B cell (primary cell): ENCODE measurements around the gene GSTP1. TPM values are rescaled to one million over a fixed set of nuclear protein-coding genes. Genes with fewer than 3 reads are reported as not detected.

Experiments used
- ATAC-seq: fragments of 200-7000 bp; cut with Tn5 transposase; one replicate; pipeline ENCODE4 v1.10.0; 2021; ENCODE audit warnings: low read depth, mild to moderate bottlenecking, moderate number of reproducible peaks, moderate library complexity
- CTCF ChIA-PET: fragments of 350-600 bp; sonication (Branson Sonifier 250); formaldehyde crosslinking; loops from one replicate; lab custom pipeline; 2021; ENCODE audit warnings: antibody characterized with exemption, inconsistent platforms; lab: Charles Lee
- POLR2A ChIA-PET: fragments of 350-600 bp; sonication (Branson Sonifier 250); formaldehyde crosslinking; loops from one replicate; lab custom pipeline; 2021; ENCODE audit warnings: antibody characterized with exemption; lab: Charles Lee
- DNase-seq: peaks from one replicate; pipeline ENCODE4 v3.0.0; 2013
- H2AFZ ChIP-seq: 2 replicates; pipeline ENCODE4 v1.6.1; 2012; ENCODE audit warnings: mild to moderate bottlenecking, low read depth, low read length; ENCODE audit not compliant: insufficient read depth, poor library complexity, severe bottlenecking
- H3K27ac ChIP-seq, 2 donors: 1 replicate in 1 of 2; 2 replicates in 1 of 2; pipeline ENCODE4 v1.5.1; 2012 to 2013; ENCODE audit warnings: low read length in 2 of 2, mild to moderate bottlenecking in 2 of 2, moderate library complexity in 1 of 2
- H3K27me3 ChIP-seq, 4 experiments: fragments of 200-600 bp in 1 of 4; sonication (generic) in 1 of 4; replicated peaks in 1 of 4; 1 replicate in 2 of 4; 2 replicates in 2 of 4; pipeline versions ENCODE4 v1.6.1 to v1.7.0; 2013 to 2016; ENCODE audit warnings: low read length in 3 of 4, mild to moderate bottlenecking in 2 of 4, mixed read lengths in 1 of 4, moderate library complexity in 1 of 4; ENCODE audit not compliant: insufficient read depth in 4 of 4, control insufficient read depth in 3 of 4; ENCODE audit errors: control extremely low read depth in 1 of 4
- H3K36me3 ChIP-seq, 2 experiments: replicated peaks in 1 of 2; 1 replicate in 1 of 2; 2 replicates in 1 of 2; pipeline versions ENCODE4 v1.6.1 to v1.7.1; 2013; ENCODE audit warnings: low read length in 1 of 2; ENCODE audit not compliant: insufficient read depth in 2 of 2, control insufficient read depth in 1 of 2; ENCODE audit errors: control extremely low read depth in 1 of 2, extremely low read depth in 1 of 2
- H3K4me1 ChIP-seq, 2 donors: fragments of 200-600 bp in 1 of 2; sonication (generic) in 1 of 2; 1 replicate in 1 of 2; 2 replicates in 1 of 2; pipeline versions ENCODE4 v1.5.1 to v1.6.1; 2013 to 2017; ENCODE audit warnings: low read length in 2 of 2; ENCODE audit not compliant: control insufficient read depth in 2 of 2, insufficient read depth in 2 of 2
- H3K4me2 ChIP-seq: replicated peaks from 2 replicates; pipeline ENCODE3; 2012; ENCODE audit warnings: mild to moderate bottlenecking, low read depth, low read length; ENCODE audit not compliant: poor library complexity, severe bottlenecking
- H3K4me3 ChIP-seq, 5 experiments: fragments of 200-600 bp in 1 of 5; sonication (generic) in 1 of 5; 1 replicate in 3 of 5; 2 replicates in 2 of 5; pipeline versions ENCODE4 v1.5.1 to v1.7.0; 2011 to 2016; ENCODE audit warnings: low read length in 4 of 5, mild to moderate bottlenecking in 4 of 5, low read depth in 2 of 5, control low read depth in 1 of 5, moderate library complexity in 1 of 5; ENCODE audit not compliant: insufficient read depth in 1 of 5; ENCODE audit errors: control extremely low read depth in 1 of 5, extremely low read depth in 1 of 5
- H3K79me2 ChIP-seq: fragments of 200-600 bp; sonication (generic); one replicate; pipeline ENCODE4 v1.6.0; 2016; ENCODE audit warnings: low read length; ENCODE audit not compliant: control insufficient read depth, insufficient read depth
- H3K9ac ChIP-seq: fragments of 200-600 bp; sonication (generic); 2 replicates; pipeline ENCODE4 v1.6.1; 2017; ENCODE audit warnings: mild to moderate bottlenecking, low read length, moderate library complexity
- H3K9me3 ChIP-seq, 3 donors: one replicate each; pipeline versions ENCODE4 v1.6.1 to v1.7.1; 2013; ENCODE audit warnings: low read length in 2 of 3; ENCODE audit not compliant: control insufficient read depth in 2 of 3, insufficient read depth in 1 of 3; ENCODE audit errors: control extremely low read depth in 1 of 3
- H4K20me1 ChIP-seq: 2 replicates; pipeline ENCODE4 v1.6.0; 2012; ENCODE audit warnings: mild to moderate bottlenecking, low read length; ENCODE audit not compliant: insufficient read depth, control insufficient read depth, poor library complexity, severe bottlenecking
- H3K27ac Mint-ChIP-seq: one replicate; pipeline ENCODE4 v1.8.0; 2021; ENCODE audit warnings: mixed read lengths
- H3K27me3 Mint-ChIP-seq: one replicate; pipeline ENCODE4 v1.8.0; 2021; ENCODE audit warnings: mixed read lengths
- H3K4me1 Mint-ChIP-seq: one replicate; pipeline ENCODE4 v1.8.0; 2021; ENCODE audit warnings: mixed read lengths
- H3K4me3 Mint-ChIP-seq: one replicate; pipeline ENCODE4 v1.8.0; 2021; ENCODE audit warnings: mixed read lengths
- H3K9me3 Mint-ChIP-seq: one replicate; pipeline ENCODE4 v1.8.0; 2022; ENCODE audit warnings: mixed read lengths; ENCODE audit not compliant: insufficient read depth
- CTCF ChIP-seq: fragments of 200-600 bp; IDR thresholded peaks from one replicate; pipeline ENCODE4 v1.8.0; 2022; ENCODE audit warnings: antibody characterized with exemption, mild to moderate bottlenecking
- EZH2 ChIP-seq: IDR thresholded peaks from 2 replicates; pipeline ENCODE4 v1.6.1; 2012; ENCODE audit warnings: borderline replicate concordance, low read depth, mild to moderate bottlenecking, moderate library complexity, low read length; ENCODE audit not compliant: insufficient read depth, poor library complexity, severe bottlenecking
- WGBS: methylation state at CpG from one replicate; pipeline ENCODE4 v1.1.5; 2013; ENCODE audit warnings: missing lambda C conversion rate; ENCODE audit not compliant: insufficient coverage; 5-methylcytosine and 5-hydroxymethylcytosine counted together
- intact Hi-C: fragments of 100-400 bp; cut with micrococcal nuclease; formaldehyde crosslinking; loops from one replicate; pipeline ENCODE4 v1.10.0; 2022
- polyA plus RNA-seq: library from polyadenylated mRNA; depleted of rRNA; stranded (reverse); fragments of >200 nt; gene quantifications from 2 replicates; pipeline ENCODE4 v1.2.3, GENCODE V29; 2012
- total RNA-seq, 2 donors: library from RNA; stranded (reverse); fragments of 120-200 nt in 1 of 2; gene quantifications; 1 replicate in 1 of 2; 2 replicates in 1 of 2; pipeline versions ENCODE4 v1.2.3 to v1.2.4, GENCODE V29; 2013 to 2022

The GSTP1 gene
- total and polyA plus RNA-seq, 2 donors (not counting 1 experiment from before 2014, with no cell fraction given): 200 to 313 TPM

DNA sequence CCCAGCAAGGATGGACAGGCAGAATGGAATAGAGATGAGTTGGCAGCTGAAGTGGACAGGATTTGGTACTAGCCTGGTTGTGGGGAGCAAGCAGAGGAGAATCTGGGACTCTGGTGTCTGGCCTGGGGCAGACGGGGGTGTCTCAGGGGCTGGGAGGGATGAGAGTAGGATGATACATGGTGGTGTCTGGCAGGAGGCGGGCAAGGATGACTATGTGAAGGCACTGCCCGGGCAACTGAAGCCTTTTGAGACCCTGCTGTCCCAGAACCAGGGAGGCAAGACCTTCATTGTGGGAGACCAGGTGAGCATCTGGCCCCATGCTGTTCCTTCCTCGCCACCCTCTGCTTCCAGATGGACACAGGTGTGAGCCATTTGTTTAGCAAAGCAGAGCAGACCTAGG, 2.3 kb downstream of the GSTP1 start:
- no peak for ATAC-seq
- Histone ChIP-seq H3K4me3 (no peak overlapping the region), H3K27ac (peak overlapping the region; percentile 85 to 91), H3K79me2 (no peaks in the 10 kb centered on the region), H4K20me1 (no peaks in the 10 kb centered on the region), H3K4me1 (peaks cover 76 to 83% of the 10 kb centered on the region in 2 donors), H3K9ac (no peak overlapping the region), H3K27me3 (no peaks in the 10 kb centered on the region), H3K4me2 (peak overlapping the region; percentile 94), H3K36me3 (no peaks in the 10 kb centered on the region), H2AFZ (no peak overlapping the region), H3K9me3 (peaks cover 0 to 7% (median 0%) of the 10 kb centered on the region in 3 donors)
- intact Hi-C loops: loop anchor here (10.0 kb wide), 2 partner anchors 181 to 321 kb away; partner anchors contain the start of genes GRK2, PPP1CA and TBC1D10C
- peaks cover 74% of the 10 kb centered on the region for H3K4me1 Mint-ChIP-seq
- no peak for DNase-seq
- ChIA-PET CTCF (interaction anchor here (0.7 to 2.9 kb wide), 7 partner anchors 8 to 234 kb away, joined by 3 to 13 read pairs (median 4); partner anchors contain the start of gene NUDT8), POLR2A (interaction anchor here (0.7 to 1.8 kb wide), 3 partner anchors 28 to 323 kb away, joined by 4 to 6 read pairs (median 5); partner anchors contain the start of gene NUDT8)
- peaks cover 3% of the 10 kb centered on the region for H3K9me3 Mint-ChIP-seq
- H3K4me3 Mint-ChIP-seq: peak overlapping the region; percentile 75
- 97% methylated on average over 4 of the region's 4 CpGs for WGBS
- H3K27ac Mint-ChIP-seq: peak overlapping the region; percentile 100
- H3K27me3 Mint-ChIP-seq: no peaks in the 10 kb centered on the region
- TF ChIP-seq EZH2 (no peak), CTCF (no peak)

DNA sequence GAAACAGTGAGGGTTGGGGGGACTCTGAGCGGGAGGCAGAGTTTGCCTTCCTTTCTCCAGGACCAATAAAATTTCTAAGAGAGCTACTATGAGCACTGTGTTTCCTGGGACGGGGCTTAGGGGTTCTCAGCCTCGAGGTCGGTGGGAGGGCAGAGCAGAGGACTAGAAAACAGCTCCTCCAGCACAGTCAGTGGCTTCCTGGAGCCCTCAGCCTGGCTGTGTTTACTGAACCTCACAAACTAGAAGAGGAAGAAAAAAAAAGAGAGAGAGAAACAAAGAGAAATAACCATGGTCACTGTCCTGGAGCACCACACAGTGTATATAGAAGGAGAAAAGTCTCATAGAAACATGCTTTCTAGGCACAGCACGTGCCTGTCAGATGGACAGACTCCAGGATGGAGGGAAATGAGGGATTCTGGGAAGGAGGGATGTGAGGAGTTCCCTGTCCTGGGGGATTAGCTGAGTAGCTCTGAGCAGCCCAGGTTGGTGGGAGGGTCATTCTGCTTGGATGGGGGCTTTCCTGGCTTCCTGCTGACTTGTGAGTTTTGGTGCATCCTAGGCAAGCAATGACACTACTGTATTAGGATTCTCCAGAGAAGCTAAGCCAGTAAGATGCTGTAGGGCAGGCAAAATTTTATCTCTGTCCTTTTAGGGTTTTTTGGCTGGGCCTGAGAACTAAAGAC, 3.1 kb downstream of the GSTP1 start:
- peak overlapping the region; percentile 100 for H3K27ac Mint-ChIP-seq
- Histone ChIP-seq H3K9me3 (peaks cover 0 to 7% (median 0%) of the 10 kb centered on the region in 3 donors), H3K79me2 (no peaks in the 10 kb centered on the region), H3K4me1 (peaks cover 76 to 83% of the 10 kb centered on the region in 2 donors), H3K9ac (no peak overlapping the region), H3K27me3 (no peaks in the 10 kb centered on the region), H4K20me1 (no peaks in the 10 kb centered on the region), H3K4me2 (peak overlapping the region; percentile 94), H3K4me3 (no peak overlapping the region), H3K27ac (peak overlapping the region; percentile 85 to 91), H2AFZ (no peak overlapping the region), H3K36me3 (no peaks in the 10 kb centered on the region)
- peak overlapping the region; percentile 75 for H3K4me3 Mint-ChIP-seq
- ChIA-PET POLR2A (interaction anchor here (0.6 to 1.3 kb wide), 4 partner anchors 43 to 1215 kb away, joined by 3 to 9 read pairs (median 4); partner anchors contain the start of genes NUDT8 and SLC29A2), CTCF (interaction anchor here (0.7 to 2.9 kb wide), 6 partner anchors 14 to 235 kb away, joined by 3 to 13 read pairs (median 6); partner anchors contain the start of gene NUDT8)
- TF ChIP-seq CTCF: no peak
- no peak for TF ChIP-seq EZH2
- ATAC-seq: peak; percentile 7
- intact Hi-C loops: loop anchor here (10.0 kb wide), 2 partner anchors 182 to 322 kb away; partner anchors contain the start of genes GRK2, PPP1CA and TBC1D10C
- H3K27me3 Mint-ChIP-seq: no peaks in the 10 kb centered on the region
- peak; percentile 64 for DNase-seq
- H3K4me1 Mint-ChIP-seq: peaks cover 74% of the 10 kb centered on the region
- H3K9me3 Mint-ChIP-seq: peaks cover 3% of the 10 kb centered on the region
- WGBS: 93% methylated on average over 1 of the region's 5 CpGs
